Left lobe of liver (tissue), 2 donors: ENCODE results near the gene CCNL2. TPM values are rescaled to one million over a fixed set of nuclear protein-coding genes. Genes with fewer than 3 reads are reported as not detected.
"Not testable (repeated sequence)": the region's sequence is repeated elsewhere in the genome, so short reads cannot be mapped to it uniquely, and the experiment has no call there.

Experiments
- ATAC-seq: fragments of 200-7000 bp; cut with Tn5 transposase; one replicate; pipeline ENCODE4 v1.9.1; 2020; ENCODE audit warnings: mild to moderate bottlenecking, moderate library complexity
- DNase-seq: peaks from one replicate; pipeline ENCODE4 v3.0.0-alpha.2; 2020; ENCODE audit warnings: low spot score
- total RNA-seq: library from RNA; stranded (reverse); gene quantifications from one replicate; pipeline ENCODE4 v1.2.1, GENCODE V29; 2021
- donor health status: DM: no; HTN: no; CAD: no; lungs with moderate emphysema.
- donor health status: DM: no; HTN: yes; CAD: no.

CCNL2 gene
- total RNA-seq, 1 donor from 2014 or later, result 127 TPM

- DNase-seq, result no peak
- no peak for ATAC-seq
Measured at GRCh38 chr1:1421147-1421906, 22.2 kb upstream of the CCNL2 start, which contains the start of gene ANKRD65. TSS of gene ANKRD65 (minus strand) at chr1:1421276. CDS start at chr1:1421005, 271 bp downstream.

GRCh38 chr1:1420654-1421141, 21.6 kb upstream of the CCNL2 start:
- ATAC-seq (no peak), DNase-seq (no peak)

GRCh38 chr1:1419813-1420653, 20.9 kb upstream of the CCNL2 start:
- ATAC-seq (peak; percentile 86), DNase-seq (no peak)

GRCh38 chr1:1419363-1419812, 20.3 kb upstream of the CCNL2 start:
- DNase-seq (no peak), ATAC-seq (no peak)

GRCh38 chr1:1418464-1419362, 19.6 kb upstream of the CCNL2 start:
- DNase-seq (no peak), ATAC-seq (no peak)

GRCh38 chr1:1417825-1418463, 18.8 kb upstream of the CCNL2 start:
- ATAC-seq, DNase-seq: not testable (repeated sequence)

- ATAC-seq, DNase-seq: not testable (repeated sequence)
Measured at GRCh38 chr1:1417396-1417795, 18.3 kb upstream of the CCNL2 start.

- no peak for DNase-seq
- no peak for ATAC-seq
Measured at GRCh38 chr1:1415751-1416150, 16.6 kb upstream of the CCNL2 start.

GRCh38 chr1:1412311-1412902, 13.3 kb upstream of the CCNL2 start:
- ATAC-seq, DNase-seq: not testable (repeated sequence)

- ATAC-seq (no peak), DNase-seq (no peak)
Measured at GRCh38 chr1:1411626-1412025, 12.5 kb upstream of the CCNL2 start.

- not testable (repeated sequence) for ATAC-seq, DNase-seq
Measured at GRCh38 chr1:1410238-1410637, 11.1 kb upstream of the CCNL2 start.

- ATAC-seq, result peak; percentile 26
- DNase-seq, result no peak
Measured at GRCh38 chr1:1407636-1408318, 8.6 kb upstream of the CCNL2 start.

- DNase-seq (peak; percentile 97), ATAC-seq (peak; percentile 95)
Measured at GRCh38 chr1:1406821-1407635, 7.9 kb upstream of the CCNL2 start, which contains the start of gene MRPL20. TSS of gene MRPL20 (minus strand) at chr1:1407293. CDS start at chr1:1407217, 76 bp downstream.

- ATAC-seq, result peak; percentile 8
- no peak for DNase-seq
Measured at GRCh38 chr1:1406101-1406820, 7.1 kb upstream of the CCNL2 start.

- ATAC-seq, result no peak
- DNase-seq, result no peak
Measured at GRCh38 chr1:1403653-1404052, 4.5 kb upstream of the CCNL2 start.

- not testable (repeated sequence) for ATAC-seq, DNase-seq
Measured at GRCh38 chr1:1402901-1403392, 3.8 kb upstream of the CCNL2 start.
